Heart right ventricle (tissue), 16 donors: ENCODE data around the gene ADGRD1. TPM values are rescaled to one million over a fixed set of nuclear protein-coding genes. Genes with fewer than 3 reads are reported as not detected.

Experiments
- ATAC-seq, 8 donors: fragments of 200-7000 bp; cut with Tn5 transposase; one replicate each; pipeline ENCODE4 v1.9.1; 2020; ENCODE audit warnings: mild to moderate bottlenecking in 8 of 8, moderate library complexity in 8 of 8, moderate number of reproducible peaks in 1 of 8
- DNase-seq, 2 donors: peaks; one replicate each; pipeline ENCODE4 v3.0.0-alpha.2; 2020
- H3K27ac ChIP-seq, 10 donors: fragments of 200-600 bp; sonication (generic) in 2 of 10; one replicate each; pipeline versions ENCODE4 v1.5.0 to v1.8.0; 2020 to 2022; ENCODE audit warnings: mild to moderate bottlenecking in 3 of 10
- H3K27me3 ChIP-seq, 7 donors: fragments of 200-600 bp; one replicate each; pipeline ENCODE4 v1.8.0; 2021 to 2022; ENCODE audit warnings: mild to moderate bottlenecking in 2 of 7
- H3K36me3 ChIP-seq, 9 donors: fragments of 200-600 bp; sonication (generic) in 1 of 9; one replicate each; pipeline versions ENCODE4 v1.5.0 to v1.8.0; 2020 to 2022; ENCODE audit warnings: mild to moderate bottlenecking in 2 of 9
- H3K4me1 ChIP-seq, 9 donors: fragments of 200-600 bp; sonication (generic) in 1 of 9; one replicate each; pipeline versions ENCODE4 v1.5.0 to v1.8.0; 2020 to 2022; ENCODE audit warnings: mild to moderate bottlenecking in 4 of 9
- H3K4me3 ChIP-seq, 10 donors: fragments of 200-600 bp; sonication (generic) in 2 of 10; one replicate each; pipeline versions ENCODE4 v1.5.0 to v1.8.0; 2020 to 2022; ENCODE audit warnings: mild to moderate bottlenecking in 7 of 10, moderate library complexity in 2 of 10
- H3K9me3 ChIP-seq, 11 donors: fragments of 200-600 bp in 10 of 11; sonication (generic) in 2 of 11; one replicate each; pipeline versions ENCODE4 v1.5.0 to v1.8.0; 2013 to 2022; ENCODE audit warnings: mild to moderate bottlenecking in 2 of 11, control low read depth in 1 of 11, moderate library complexity in 1 of 11
- CTCF ChIP-seq, 9 donors: fragments of 200-600 bp; sonication (generic) in 2 of 9; IDR thresholded peaks; one replicate each; pipeline versions ENCODE4 v1.5.0 to v1.8.0; 2021 to 2022; ENCODE audit warnings: antibody characterized with exemption in 9 of 9, mild to moderate bottlenecking in 5 of 9, moderate library complexity in 1 of 9
- WGBS, 2 donors: extraction: QIAGEN DNeasy Blood & Tissue Kit; methylation state at CpG; one replicate each; pipeline ENCODE4 v1.1.7; 2013; ENCODE audit warnings: inconsistent platforms in 1 of 2; 5-methylcytosine and 5-hydroxymethylcytosine counted together
- intact Hi-C, 10 donors: fragments of 100-400 bp; cut with DNase I; formaldehyde crosslinking; loops; one replicate each; pipeline versions ENCODE4 v1.11.1 to v1.14.2; 2022
- polyA plus RNA-seq, 2 donors: library from polyadenylated mRNA; stranded (reverse); fragments of 200-250 nt; gene quantifications; one replicate each; pipeline ENCODE4 v1.2.3, GENCODE V29; 2013
- total RNA-seq, 10 donors: library from RNA; stranded (reverse); fragmentation: NEBNext Ultra II Directional in 3 of 10; extraction: Animal tissue kit (Norgen Biotek cat#: 25700) in 3 of 10; gene quantifications; one replicate each; pipeline versions ENCODE4 v1.2.1 to v1.2.4, GENCODE V29; 2021 to 2023
- donor health status: Arrhythmogenic right ventricular cardiomyopathy.
- donor health status: ischemic (EF 13 %, LVEDD 7.1; RV severe dilation, severe dysfunction).
- donor health status: healthy with polysubstance abuse.
- donor health status: DM: no; HTN: yes; CAD: no.
- donor health status: DM: no; HTN: no; CAD: no.
- donor health status: ischemic (EF 25% LVEDD 6.9; RV normal size, moderate dysfunction).
- donor health status: ischemic (EF 25% LVEDD 5.7; RV mildly dilated, moderate dysfunction).
- donor health status: healthy.
- donor health status: DM: yes; HTN: yes; CAD: no.
- donor health status: Ischemic cardiomyopathy.
- donor health status: ischemic (EF 35%, LVEDD 5.7; RV mildly dilated, moderate dysfunction).
- donor health status: nonischemic (EF 11% LVEDD 7.7; RV severe dilation, severe dysfunction).
- donor health status: DM: yes; HTN: yes; CAD: no.
- donor health status: PGD.
- donor health status: ischemic (EF 29% LVEDD 5.4; RV normal size, mild dysfunction).
- donor health status: nonischemic (EF 23%, LVEDD 6.1; RV moderate dilation, normal function).

ADGRD1 gene
- total and polyA plus RNA-seq, 12 donors, result 16.8 to 157 (median 69.7) TPM

- WGBS, 2 donors, result 78 to 88% methylated on average over 45 to 46 of the region's 46 CpGs
- Histone ChIP-seq H3K27ac (no peak overlapping the region), H3K27me3 (peaks cover 0 to 39% (median 24%) of the 10 kb centered on the region in 7 donors), H3K4me1 (no peaks in the 10 kb centered on the region), H3K36me3 (no peaks in the 10 kb centered on the region), H3K4me3 (no peak overlapping the region), H3K9me3 (no peaks in the 10 kb centered on the region)
- TF ChIP-seq CTCF (IDR thresholded peaks at IDR 0.05), result no peak
- intact Hi-C loops, result no loop called here
- DNase-seq (no peak), ATAC-seq (no peak)
Observed at GRCh38 chr12:131163189-131163738, 209.6 kb downstream of the ADGRD1 start.

GRCh38 chr12:131164096-131164872, 210.6 kb downstream of the ADGRD1 start:
- WGBS, 2 donors, result 91 to 96% methylated on average over 22 of the region's 34 CpGs
- Histone ChIP-seq H3K4me3 (no peak overlapping the region), H3K27me3 (peaks cover 0 to 40% (median 24%) of the 10 kb centered on the region in 7 donors), H3K9me3 (no peaks in the 10 kb centered on the region), H3K36me3 (no peaks in the 10 kb centered on the region), H3K4me1 (no peaks in the 10 kb centered on the region), H3K27ac (no peak overlapping the region)
- intact Hi-C loops, result no loop called here
- ATAC-seq, result peak in 2 of 8 donors; percentile 10 to 50
- no peak for TF ChIP-seq CTCF (IDR thresholded peaks at IDR 0.05)
- DNase-seq, result no peak

GRCh38 chr12:131166717-131167116, 213.0 kb downstream of the ADGRD1 start:
- ATAC-seq (no peak), DNase-seq (no peak)
- Histone ChIP-seq H3K4me3 (no peak overlapping the region), H3K4me1 (no peaks in the 10 kb centered on the region), H3K9me3 (no peaks in the 10 kb centered on the region), H3K27me3 (peaks cover 0 to 37% (median 24%) of the 10 kb centered on the region in 7 donors), H3K36me3 (no peaks in the 10 kb centered on the region), H3K27ac (no peak overlapping the region)
- intact Hi-C loops, result no loop called here
- 84 to 93% methylated on average over 1 of the region's 1 CpG for WGBS, 2 donors
- no peak for TF ChIP-seq CTCF (IDR thresholded peaks at IDR 0.05)

GRCh38 chr12:131167334-131167733, 213.6 kb downstream of the ADGRD1 start:
- Histone ChIP-seq H3K4me1 (no peaks in the 10 kb centered on the region), H3K9me3 (no peaks in the 10 kb centered on the region), H3K27me3 (peaks cover 0 to 35% (median 21%) of the 10 kb centered on the region in 7 donors), H3K36me3 (no peaks in the 10 kb centered on the region), H3K27ac (no peak overlapping the region), H3K4me3 (no peak overlapping the region)
- no peak for TF ChIP-seq CTCF (IDR thresholded peaks at IDR 0.05)
- intact Hi-C loops, result no loop called here
- WGBS, 2 donors, result 45 to 52% methylated on average over 5 of the region's 5 CpGs
- DNase-seq (no peak), ATAC-seq (peak in 2 of 8 donors; percentile 29 to 46)
